Uterus (tissue), 2 donors: Measurements from ENCODE around the gene SUMO1.
"Not testable (repeated sequence)": the region's sequence is repeated elsewhere in the genome, so short reads cannot be mapped to it uniquely, and the experiment has no call there.

ENCODE experiments used
- POLR2A ChIP-seq, 2 donors: fragments of 450-650 bp; IDR thresholded peaks; one replicate each; pipeline ENCODE4 v1.6.1; 2016; ENCODE audit warnings: antibody characterized with exemption in 2 of 2, mild to moderate bottlenecking in 1 of 2, moderate library complexity in 1 of 2
- TF ChIP-seq, protein P1 (sequence below), 4 experiments: fragments of 200-600 bp in 2 of 4; fragments of 450-650 bp in 2 of 4; sonication (generic) in 2 of 4; IDR thresholded peaks; one replicate each; pipeline ENCODE4 v1.5.1; 2016 to 2019; ENCODE audit warnings: antibody characterized with exemption in 4 of 4, mild to moderate bottlenecking in 2 of 4, moderate library complexity in 1 of 4

DNA sequence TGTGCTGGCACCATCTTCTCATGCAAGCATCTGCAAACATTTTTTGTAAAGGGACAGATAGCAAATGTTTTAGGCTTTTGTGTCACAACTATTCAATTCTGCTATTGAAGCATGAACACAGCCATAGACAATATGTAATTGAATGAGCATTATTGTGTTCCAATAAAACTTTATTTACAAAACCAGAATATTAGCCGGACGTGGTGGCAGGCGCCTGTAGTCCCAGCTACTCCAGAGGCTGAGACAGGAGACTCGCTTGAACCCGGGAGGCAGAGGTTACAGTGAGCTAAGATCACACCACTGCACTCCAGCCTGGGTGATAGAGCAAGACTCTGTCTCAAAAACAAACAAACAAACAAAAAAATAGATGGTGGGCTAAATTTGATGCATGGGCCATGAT lies 9.3 kb upstream of the SUMO1 start:
- TF ChIP-seq, protein P1, sequence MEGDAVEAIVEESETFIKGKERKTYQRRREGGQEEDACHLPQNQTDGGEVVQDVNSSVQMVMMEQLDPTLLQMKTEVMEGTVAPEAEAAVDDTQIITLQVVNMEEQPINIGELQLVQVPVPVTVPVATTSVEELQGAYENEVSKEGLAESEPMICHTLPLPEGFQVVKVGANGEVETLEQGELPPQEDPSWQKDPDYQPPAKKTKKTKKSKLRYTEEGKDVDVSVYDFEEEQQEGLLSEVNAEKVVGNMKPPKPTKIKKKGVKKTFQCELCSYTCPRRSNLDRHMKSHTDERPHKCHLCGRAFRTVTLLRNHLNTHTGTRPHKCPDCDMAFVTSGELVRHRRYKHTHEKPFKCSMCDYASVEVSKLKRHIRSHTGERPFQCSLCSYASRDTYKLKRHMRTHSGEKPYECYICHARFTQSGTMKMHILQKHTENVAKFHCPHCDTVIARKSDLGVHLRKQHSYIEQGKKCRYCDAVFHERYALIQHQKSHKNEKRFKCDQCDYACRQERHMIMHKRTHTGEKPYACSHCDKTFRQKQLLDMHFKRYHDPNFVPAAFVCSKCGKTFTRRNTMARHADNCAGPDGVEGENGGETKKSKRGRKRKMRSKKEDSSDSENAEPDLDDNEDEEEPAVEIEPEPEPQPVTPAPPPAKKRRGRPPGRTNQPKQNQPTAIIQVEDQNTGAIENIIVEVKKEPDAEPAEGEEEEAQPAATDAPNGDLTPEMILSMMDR (IDR thresholded peaks at IDR 0.05) = not testable (repeated sequence)
- not testable (repeated sequence) for TF ChIP-seq POLR2A (IDR thresholded peaks at IDR 0.05)
